OCI-LY1 (cell line): ENCODE results near the gene SPATA12.

ENCODE experiments used
- H2AFZ ChIP-seq: fragments of 200-600 bp; sonication (generic), shearing (Covaris generic); 2 replicates; pipeline ENCODE4 v1.6.0; 2014; ENCODE audit warnings: antibody characterized with exemption, mild to moderate bottlenecking, low read length
- H3F3A ChIP-seq: fragments of 200-600 bp; sonication (generic), shearing (Covaris generic); 2 replicates; pipeline ENCODE4 v1.6.0; 2014; ENCODE audit warnings: mild to moderate bottlenecking, antibody characterized with exemption, low read length, moderate library complexity; ENCODE audit not compliant: insufficient read depth
- H3K27ac ChIP-seq: fragments of 200-600 bp; sonication (generic); 2 replicates; pipeline ENCODE4 v1.5.1; 2014; ENCODE audit warnings: low read length, mixed run types, mild to moderate bottlenecking, low read depth; ENCODE audit not compliant: poor library complexity, severe bottlenecking
- H3K27me3 ChIP-seq: fragments of 200-600 bp; sonication (generic); 2 replicates; pipeline ENCODE4 v1.6.0; 2014; ENCODE audit warnings: antibody characterized with exemption, mild to moderate bottlenecking, low read length, moderate library complexity; ENCODE audit not compliant: insufficient read depth
- H3K36me3 ChIP-seq: fragments of 200-600 bp; sonication (generic); 2 replicates; pipeline ENCODE4 v1.6.1; 2014; ENCODE audit warnings: mild to moderate bottlenecking, antibody characterized with exemption, low read length, moderate library complexity, mixed read lengths; ENCODE audit not compliant: insufficient read depth
- H3K4me1 ChIP-seq: fragments of 200-600 bp; sonication (generic); 2 replicates; pipeline ENCODE4 v1.5.1; 2014; ENCODE audit warnings: mild to moderate bottlenecking, low read length, moderate library complexity; ENCODE audit not compliant: insufficient read depth, severe bottlenecking
- H3K4me2 ChIP-seq: fragments of 200-600 bp; sonication (generic), shearing (Covaris generic); 2 replicates; pipeline ENCODE4 v1.6.1; 2014; ENCODE audit warnings: low read length
- H3K4me3 ChIP-seq: fragments of 200-600 bp; sonication (generic); 2 replicates; pipeline ENCODE4 v1.5.1; 2014; ENCODE audit warnings: low read length, low read depth, mild to moderate bottlenecking, mixed read lengths; ENCODE audit not compliant: poor library complexity, severe bottlenecking
- H3K79me2 ChIP-seq: fragments of 200-600 bp; shearing (Covaris generic); 2 replicates; pipeline ENCODE4 v1.6.1; 2016; ENCODE audit warnings: mixed run types, low read length, mixed read lengths; ENCODE audit not compliant: insufficient read depth
- H3K9ac ChIP-seq: fragments of 200-600 bp; sonication (generic), shearing (Covaris generic); 2 replicates; pipeline ENCODE4 v1.6.1; 2014; ENCODE audit warnings: mild to moderate bottlenecking, low read length, mixed read lengths
- H3K9me2 ChIP-seq: fragments of 200-600 bp; sonication (generic), shearing (Covaris generic); 2 replicates; pipeline ENCODE4 v1.6.1; 2014; ENCODE audit warnings: low read depth, mild to moderate bottlenecking, low read length, mixed read lengths
- H3K9me3 ChIP-seq: fragments of 200-600 bp; shearing (Covaris generic); 2 replicates; pipeline ENCODE4 v1.6.1; 2014; ENCODE audit warnings: low read length, mixed read lengths
- H4K20me1 ChIP-seq: fragments of 200-600 bp; sonication (generic), shearing (Covaris generic); 2 replicates; pipeline ENCODE4 v1.6.0; 2016; ENCODE audit warnings: mild to moderate bottlenecking, low read length; ENCODE audit not compliant: insufficient read depth
- CTCF ChIP-seq: fragments of 200-600 bp; sonication (generic), shearing (Covaris generic); IDR thresholded peaks from 2 replicates; pipeline ENCODE4 v1.5.1; 2017; ENCODE audit warnings: mild to moderate bottlenecking, antibody characterized with exemption, low read length, moderate library complexity, mixed read lengths
- EZH2 ChIP-seq: fragments of 200-600 bp; sonication (generic), shearing (Covaris generic); IDR thresholded peaks from 2 replicates; pipeline ENCODE4 v1.8.0; 2017; ENCODE audit warnings: borderline replicate concordance, mixed run types, mild to moderate bottlenecking, antibody characterized with exemption, low read length, moderate library complexity, mixed read lengths

The SPATA12 gene

GRCh38 chr3:57078635-57079473, 18.4 kb downstream of the SPATA12 start:
- Histone ChIP-seq H3K27ac (peak overlapping the region; percentile 33), H3K4me1 (peaks cover 24% of the 10 kb centered on the region)

GRCh38 chr3:57079474-57079831, 19.0 kb downstream of the SPATA12 start:
- Histone ChIP-seq H3K79me2 (no peaks in the 10 kb centered on the region), H2AFZ (no peak overlapping the region), H3K27me3 (no peaks in the 10 kb centered on the region), H3K4me2 (peak overlapping the region; percentile 77), H3K27ac (no peak overlapping the region), H3K9me3 (no peaks in the 10 kb centered on the region), H3K4me3 (peak overlapping the region; percentile 77), H3K9ac (peak overlapping the region; percentile 56; the same call in 1 of the 2 replicates), H3F3A (no peaks in the 10 kb centered on the region), H3K4me1 (peaks cover 23% of the 10 kb centered on the region), H3K9me2 (no peaks in the 10 kb centered on the region), H4K20me1 (no peaks in the 10 kb centered on the region), H3K36me3 (no peaks in the 10 kb centered on the region)
- TF ChIP-seq EZH2 (no peak), CTCF (no peak)

More at GRCh38 chr3:57078635-57079473, 18.4 kb downstream of the SPATA12 start:
- peak overlapping the region; percentile 77 for H3K4me2 ChIP-seq
- H3K79me2 ChIP-seq, result no peaks in the 10 kb centered on the region
- H3K9ac ChIP-seq, result peak overlapping the region; percentile 70
- H3K27me3 ChIP-seq, result no peaks in the 10 kb centered on the region
- no peaks in the 10 kb centered on the region for H3K9me2 ChIP-seq
- peak overlapping the region; percentile 77 for H3K4me3 ChIP-seq
- no peak overlapping the region for H2AFZ ChIP-seq
- H3K9me3 ChIP-seq, result no peaks in the 10 kb centered on the region
- no peaks in the 10 kb centered on the region for H4K20me1 ChIP-seq
- no peaks in the 10 kb centered on the region for H3F3A ChIP-seq
- TF ChIP-seq EZH2 (no peak), CTCF (peak; percentile 35; the same call in 1 of the 2 replicates)
- no peaks in the 10 kb centered on the region for H3K36me3 ChIP-seq

- no peaks in the 10 kb centered on the region for H3K36me3 ChIP-seq
- no peaks in the 10 kb centered on the region for H3K27me3 ChIP-seq
- no peaks in the 10 kb centered on the region for H3F3A ChIP-seq
- no peak overlapping the region for H3K4me2 ChIP-seq
- peaks cover 23% of the 10 kb centered on the region for H3K4me1 ChIP-seq
- H3K9ac ChIP-seq, result no peak overlapping the region
- TF ChIP-seq CTCF (no peak), EZH2 (no peak)
- H3K9me3 ChIP-seq, result no peaks in the 10 kb centered on the region
- H2AFZ ChIP-seq, result no peak overlapping the region
- no peaks in the 10 kb centered on the region for H3K79me2 ChIP-seq
- H4K20me1 ChIP-seq, result no peaks in the 10 kb centered on the region
- no peak overlapping the region for H3K4me3 ChIP-seq
- no peaks in the 10 kb centered on the region for H3K9me2 ChIP-seq
- no peak overlapping the region for H3K27ac ChIP-seq
Observed at GRCh38 chr3:57080171-57080570, 19.7 kb downstream of the SPATA12 start.
